Activated CD4-positive, CD25-positive, alpha-beta regulatory T cell treated with anti-CD3 and anti-CD28 coated beads, Interleukin-2, amount 50 U/mL, for 72 hours (primary cell): Measurements from ENCODE around the gene CARS2.

Experiments used
- DNase-seq: peaks from one replicate; pipeline ENCODE4 v3.0.0; 2021

Gene CARS2

DNA sequence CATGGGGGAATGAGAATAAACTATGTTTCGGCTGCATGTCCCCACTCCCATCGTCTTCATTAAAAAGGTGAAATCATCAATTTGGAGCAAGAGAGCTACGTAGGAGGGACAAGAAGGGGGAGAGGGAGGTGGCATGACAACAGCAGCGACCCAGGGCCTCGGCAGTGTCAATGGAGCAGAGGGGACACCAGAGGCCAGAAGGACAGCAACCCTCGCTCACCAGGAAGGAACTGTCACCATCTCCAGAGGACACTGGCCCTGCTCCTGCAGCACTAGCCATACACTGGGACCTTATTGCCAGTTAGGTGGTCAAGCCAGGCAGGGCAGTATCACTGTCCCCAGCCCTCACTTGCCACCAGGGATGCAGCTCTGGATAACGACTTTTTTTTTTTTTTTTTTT lies 56.4 kb downstream of the CARS2 start:
- DNase-seq: no peak

DNA sequence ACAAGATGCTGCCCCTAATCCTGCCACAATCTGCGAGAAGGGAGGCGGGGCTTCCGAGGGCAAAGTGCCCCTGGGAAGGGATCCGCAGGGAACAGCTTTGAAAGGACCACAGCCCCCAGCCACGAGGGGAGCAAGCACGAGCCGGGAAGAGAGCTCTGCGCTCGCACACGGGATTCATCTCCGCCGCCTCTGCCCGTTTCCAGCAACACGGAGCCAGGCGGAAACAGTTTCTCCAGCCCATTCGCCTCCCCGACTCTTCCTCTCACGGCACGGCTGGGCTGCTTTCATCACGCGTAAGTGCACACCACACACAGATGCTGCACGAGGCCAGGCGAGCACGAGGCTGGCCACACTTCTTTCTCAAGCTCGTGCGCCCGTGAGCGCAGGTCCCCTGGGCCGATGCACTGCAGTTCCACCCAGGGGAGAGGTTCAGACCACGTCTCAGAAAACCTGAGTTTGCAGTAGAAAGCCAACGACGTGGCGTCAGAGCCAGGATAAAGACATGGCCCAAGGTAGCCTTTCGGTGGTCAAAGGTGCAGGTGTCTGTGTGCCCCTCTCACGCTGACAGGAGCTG lies 57.0 kb downstream of the CARS2 start:
- DNase-seq: no peak

DNA sequence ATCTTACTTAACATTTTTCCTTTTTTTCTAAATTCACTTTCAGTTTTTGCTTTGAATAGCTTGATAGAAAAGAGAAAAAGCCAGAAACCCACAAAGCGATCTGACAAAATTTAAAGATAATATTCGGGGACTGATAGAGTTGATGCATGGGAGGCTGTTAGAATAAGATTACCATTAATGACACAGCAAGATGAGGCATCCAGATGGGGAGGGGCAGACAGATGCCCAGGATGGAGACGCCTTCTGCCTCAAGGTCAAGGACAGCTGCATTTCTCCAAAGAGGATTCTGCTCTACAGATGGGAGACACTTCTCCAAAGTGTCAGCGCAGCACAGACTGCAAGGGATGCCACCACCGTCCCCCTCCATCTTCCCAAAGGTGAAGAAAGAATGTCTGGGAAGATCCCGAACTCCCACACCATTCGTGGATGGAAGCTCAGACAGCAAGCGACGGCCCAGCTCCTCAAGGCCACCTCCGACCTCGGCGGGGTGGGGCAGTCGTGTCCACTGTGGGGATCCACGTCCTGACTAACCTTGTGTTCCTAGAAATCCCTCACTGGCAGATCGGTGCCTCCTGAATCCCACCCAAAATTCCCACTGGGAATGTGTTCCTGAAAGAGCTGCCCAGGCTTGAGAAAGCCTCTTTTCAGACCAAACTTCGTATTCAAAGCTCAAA lies 57.6 kb downstream of the CARS2 start:
- no peak for DNase-seq

DNA sequence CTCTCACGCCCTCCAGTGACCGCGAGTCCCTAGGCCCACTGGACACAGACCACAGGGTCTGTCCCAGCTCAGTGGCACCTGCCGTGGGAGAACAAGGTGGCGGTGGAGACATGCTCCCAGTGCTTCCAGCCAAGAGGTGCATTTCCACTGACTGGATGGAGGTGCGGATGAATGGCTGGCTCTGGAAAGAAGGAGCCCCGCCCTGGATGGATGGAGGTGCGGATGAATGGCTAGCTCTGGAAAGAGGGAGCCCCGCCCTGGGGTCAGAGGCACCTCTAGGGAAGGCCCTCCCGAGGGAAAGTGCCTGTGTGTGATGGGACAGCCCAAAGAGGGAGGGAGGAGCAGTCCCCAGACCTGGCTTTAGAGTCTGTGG lies 58.6 kb downstream of the CARS2 start:
- no peak for DNase-seq

DNA sequence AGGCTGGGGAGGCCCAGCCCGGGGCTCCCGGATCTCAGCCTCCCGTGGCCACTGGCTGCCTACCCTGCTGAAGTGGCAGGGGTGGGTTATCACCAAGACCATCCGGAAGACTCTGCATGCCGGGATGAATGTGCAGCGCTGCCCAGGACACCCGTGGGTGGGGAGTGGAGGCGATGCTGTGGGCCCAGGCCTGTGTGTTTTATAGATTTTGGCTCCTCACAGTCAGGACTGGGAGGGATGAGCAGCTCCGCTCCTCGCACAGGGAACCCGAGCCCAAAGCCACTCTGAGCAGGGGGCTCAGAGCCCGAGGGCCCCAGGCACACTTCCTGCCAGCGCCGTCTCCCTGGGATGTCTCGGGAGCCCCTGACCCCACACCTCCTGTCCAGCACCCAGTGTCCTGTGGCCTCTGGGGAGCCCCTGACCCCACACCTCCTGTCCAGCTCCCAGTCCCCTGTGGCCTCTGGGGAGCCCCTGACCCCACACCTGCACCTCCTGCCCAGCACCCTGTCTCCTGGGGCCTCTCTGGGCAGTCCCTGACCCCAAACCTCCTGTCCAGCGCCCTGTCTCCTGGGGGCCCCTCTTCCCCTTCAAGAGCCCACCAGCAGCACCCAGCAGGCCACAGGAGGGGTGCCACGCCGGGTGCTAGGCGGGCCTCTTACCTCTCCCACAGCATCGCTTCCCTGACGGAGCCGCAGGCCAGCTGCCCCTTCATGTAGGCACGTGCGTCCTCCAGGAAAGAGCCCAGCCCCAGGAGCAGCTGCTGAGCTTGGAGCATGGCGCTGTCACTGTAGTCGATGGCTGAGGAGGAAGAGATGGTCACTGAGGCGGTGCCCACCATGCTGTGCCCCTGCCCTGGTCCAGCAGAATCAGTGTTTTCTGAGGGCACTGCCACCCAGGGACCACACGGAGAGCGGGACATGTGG lies 59.2 kb downstream of the CARS2 start:
- DNase-seq: no peak

DNA sequence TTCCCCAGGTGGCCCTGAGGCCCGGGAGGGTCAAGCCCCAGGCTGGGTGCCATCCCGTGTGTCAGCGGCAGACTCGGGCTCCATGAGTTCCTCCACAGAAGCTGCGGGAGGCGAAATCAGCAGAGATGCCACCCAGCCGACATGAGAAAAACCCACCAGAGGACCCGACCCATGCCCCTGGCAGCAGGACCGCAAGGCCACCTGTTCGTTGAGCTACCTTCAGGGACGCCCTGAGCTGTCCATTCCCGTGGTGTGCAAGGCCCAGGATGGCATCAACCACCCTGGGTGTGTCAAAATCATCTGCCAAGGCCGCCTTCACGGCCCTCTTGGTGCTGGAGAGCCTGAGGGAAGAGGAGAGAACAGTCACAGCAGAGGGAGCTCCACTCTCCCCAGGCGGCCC lies 60.2 kb downstream of the CARS2 start:
- DNase-seq: no peak

DNA sequence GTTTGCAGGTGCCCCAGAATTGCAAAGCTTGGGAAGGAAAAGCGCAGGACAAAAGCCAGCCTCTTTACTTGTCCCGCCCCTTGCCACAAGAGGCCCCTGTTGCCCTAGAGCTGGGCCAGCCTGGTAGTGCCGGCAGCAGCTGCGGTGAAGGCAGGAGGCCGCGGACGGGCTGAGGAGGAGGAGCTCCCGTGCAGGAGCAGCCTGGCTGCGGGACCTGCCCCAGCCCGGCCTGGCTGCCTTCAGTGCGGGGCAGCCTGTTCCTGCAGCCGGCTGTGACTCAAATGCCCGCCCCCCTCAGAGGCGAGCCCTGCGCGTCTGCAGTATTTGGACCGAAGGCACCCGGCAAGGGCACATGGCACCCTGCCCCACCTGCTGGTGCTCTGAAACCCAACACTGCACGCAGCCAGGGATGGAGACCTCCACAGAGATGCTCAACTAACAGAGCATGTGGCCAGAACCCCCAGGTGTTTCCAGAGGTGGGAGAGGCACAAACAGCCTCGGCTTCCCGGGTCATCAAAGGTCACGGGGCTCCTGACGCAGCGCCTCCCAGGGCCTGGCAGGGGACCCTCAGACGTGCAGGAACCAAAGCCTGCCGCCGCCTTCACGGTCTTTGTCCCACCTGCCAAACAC lies 60.9 kb downstream of the CARS2 start:
- DNase-seq: no peak

DNA sequence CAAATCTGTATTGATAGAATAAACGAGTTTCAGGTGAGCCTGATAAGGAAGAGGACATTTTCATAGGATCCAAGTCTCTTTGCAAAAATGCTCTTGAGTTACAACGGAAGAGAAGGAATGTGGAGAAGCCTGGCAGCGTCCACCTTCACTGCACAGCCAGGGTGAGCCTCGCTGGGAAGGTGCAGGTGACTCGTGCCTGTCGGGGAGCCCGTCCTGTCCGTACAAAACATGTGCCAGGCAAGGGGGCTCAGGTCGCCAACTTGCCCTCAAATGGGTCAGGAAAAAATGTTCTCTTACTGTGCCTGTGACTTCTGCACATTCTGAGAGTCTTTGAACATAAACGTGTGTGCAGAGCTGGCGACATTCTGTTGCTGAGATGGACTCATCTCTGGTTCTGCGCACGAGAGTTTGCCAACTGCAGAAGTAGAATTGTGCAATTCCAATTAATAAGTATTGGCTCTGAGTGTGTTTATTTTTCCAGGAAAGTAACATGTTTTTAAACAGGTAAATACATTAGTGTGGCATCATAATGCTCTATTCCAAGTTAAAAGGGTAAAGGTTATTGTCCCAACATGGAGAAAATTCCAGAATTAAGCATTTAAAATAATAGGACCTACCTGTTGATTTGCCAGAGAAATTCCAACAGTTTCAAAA lies 62.0 kb downstream of the CARS2 start:
- no peak for DNase-seq

DNA sequence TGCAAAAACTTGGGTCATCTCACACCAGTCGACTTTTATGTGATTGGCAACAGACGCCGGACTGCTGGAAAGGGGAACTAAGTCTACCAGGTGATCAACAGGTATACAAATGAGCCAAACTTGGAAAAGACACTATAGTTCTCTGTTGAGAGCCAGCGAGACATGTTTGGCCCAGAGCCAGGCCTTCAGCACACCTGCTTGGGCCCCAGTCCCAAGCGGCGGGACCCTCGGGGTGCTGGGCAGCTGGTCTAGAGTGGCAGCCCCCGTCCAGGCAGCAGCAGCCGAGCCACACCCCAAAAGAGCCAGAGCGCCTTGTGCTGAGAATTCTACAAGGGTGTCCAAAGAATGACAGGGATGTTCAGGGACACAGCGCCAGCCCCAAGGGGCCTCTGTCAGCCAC lies 62.6 kb downstream of the CARS2 start:
- no peak for DNase-seq

DNA sequence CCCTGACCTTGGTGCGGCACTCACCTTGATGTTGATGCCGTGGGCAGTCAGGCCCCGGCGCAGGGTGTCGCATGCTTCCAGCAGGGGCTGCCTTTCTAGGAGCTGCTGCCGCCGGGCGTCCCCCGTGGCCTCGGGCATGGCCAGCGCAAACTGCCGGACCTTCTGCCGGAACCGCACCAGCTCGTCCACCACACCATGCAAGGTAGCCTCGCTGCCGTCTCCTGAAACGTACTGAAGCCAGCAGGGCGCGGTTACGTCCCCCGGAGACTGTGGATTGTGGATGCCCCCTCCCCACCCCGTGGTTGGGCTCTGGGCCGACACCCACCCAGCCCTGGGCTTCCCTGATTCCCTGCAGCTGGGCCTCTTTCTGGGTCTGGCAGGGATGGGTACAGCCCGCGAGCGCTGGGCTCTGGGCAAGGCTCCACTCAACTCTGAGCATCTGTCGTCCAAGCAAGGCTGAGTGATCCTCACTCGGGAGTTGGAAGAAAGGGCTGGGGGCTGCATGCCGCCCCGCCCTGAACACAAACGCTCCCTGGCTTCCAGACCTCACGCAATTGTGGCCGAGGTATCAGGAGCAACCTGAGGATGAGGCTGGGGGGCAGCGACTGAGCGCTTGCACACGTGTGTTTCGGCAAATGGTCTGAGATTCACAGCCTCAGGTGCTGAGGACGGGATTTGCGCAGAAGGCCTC lies 63.5 kb downstream of the CARS2 start:
- DNase-seq: no peak

DNA sequence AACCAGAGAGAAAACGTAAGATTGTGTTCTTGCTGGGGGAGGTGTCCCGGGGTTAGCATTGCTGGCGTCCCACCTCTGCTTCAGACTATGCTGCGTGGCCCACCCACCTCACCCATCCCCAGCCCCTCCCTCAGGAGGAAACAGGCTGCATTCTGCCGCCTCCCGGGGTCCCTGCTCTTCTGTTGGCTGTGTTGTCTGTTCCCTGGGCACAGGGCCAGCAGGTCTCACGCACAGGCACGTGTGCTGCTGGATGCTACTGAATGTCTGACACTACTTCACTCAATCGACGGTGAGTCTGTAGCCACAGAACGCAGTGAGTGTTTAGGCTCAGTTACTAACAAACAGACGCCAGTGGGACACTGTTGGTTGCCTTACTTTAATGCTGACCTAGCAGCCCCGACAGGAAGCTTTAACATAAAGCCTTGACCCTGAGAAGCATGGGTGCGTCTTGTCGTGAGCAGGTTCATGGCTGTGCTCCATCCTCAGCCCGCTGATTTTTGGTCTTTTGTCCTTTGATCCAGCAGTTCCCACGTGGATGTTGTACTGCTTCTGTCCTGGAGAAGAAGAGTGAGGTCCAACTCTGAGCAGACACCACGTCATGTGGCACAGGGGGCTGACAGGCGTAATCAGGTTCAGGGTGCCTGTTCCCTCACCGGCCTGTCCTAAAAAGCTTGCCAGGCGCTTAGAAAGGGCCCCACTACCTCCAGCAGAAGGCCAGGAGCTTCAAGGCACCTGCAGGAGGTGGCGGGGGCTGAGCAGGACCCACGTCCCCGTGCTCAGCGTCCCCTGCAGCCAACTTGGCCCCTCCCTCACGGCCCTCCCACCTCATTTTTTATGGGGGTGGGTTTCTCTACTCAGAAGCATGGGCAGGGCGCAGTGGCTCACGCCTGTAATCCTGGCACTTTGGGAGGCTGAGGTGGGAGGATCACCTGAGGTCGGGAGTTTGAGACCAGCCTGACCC lies 64.6 kb downstream of the CARS2 start:
- no peak for DNase-seq

DNA sequence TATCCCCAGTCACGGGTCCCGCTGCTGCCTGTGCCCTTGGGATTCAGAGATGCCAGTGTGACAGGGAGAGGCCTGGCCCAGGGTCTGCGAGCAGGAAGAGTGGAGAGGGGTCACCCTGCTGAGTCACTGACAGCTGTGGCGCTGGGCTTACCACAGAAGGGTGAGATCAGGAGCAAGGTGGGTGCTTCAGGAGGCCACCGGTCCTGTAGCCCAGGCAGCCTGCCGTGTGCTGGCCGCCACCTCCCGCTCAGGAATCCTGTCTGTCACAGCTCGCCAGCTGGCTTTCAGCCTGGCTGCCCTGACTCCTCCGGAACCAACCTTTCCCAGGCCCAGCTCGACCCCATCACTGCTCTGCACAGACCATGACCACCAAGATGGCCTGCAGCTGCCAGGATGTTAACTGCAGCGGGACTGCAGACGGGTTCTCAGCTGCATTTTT lies 65.3 kb downstream of the CARS2 start:
- DNase-seq: no peak

DNA sequence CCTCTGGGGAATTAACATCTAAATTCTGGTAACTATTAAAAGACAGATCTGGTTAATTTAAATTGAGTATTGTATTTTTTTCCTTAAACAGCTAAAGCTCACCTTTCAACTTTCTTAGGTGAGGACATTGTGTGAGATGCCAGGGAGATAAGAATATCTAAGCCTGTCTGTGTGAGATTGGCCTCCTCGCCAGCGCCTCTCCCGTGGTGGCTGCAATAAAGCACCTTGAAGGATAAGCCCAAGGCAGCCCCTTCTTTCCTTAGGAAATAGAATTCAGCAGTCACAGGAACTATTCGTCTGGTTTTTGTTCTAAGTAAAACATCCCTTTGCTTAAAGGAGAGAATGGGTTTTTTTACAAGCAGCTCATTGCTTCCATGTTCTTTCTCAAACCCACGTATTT lies 66.0 kb downstream of the CARS2 start:
- no peak for DNase-seq

DNA sequence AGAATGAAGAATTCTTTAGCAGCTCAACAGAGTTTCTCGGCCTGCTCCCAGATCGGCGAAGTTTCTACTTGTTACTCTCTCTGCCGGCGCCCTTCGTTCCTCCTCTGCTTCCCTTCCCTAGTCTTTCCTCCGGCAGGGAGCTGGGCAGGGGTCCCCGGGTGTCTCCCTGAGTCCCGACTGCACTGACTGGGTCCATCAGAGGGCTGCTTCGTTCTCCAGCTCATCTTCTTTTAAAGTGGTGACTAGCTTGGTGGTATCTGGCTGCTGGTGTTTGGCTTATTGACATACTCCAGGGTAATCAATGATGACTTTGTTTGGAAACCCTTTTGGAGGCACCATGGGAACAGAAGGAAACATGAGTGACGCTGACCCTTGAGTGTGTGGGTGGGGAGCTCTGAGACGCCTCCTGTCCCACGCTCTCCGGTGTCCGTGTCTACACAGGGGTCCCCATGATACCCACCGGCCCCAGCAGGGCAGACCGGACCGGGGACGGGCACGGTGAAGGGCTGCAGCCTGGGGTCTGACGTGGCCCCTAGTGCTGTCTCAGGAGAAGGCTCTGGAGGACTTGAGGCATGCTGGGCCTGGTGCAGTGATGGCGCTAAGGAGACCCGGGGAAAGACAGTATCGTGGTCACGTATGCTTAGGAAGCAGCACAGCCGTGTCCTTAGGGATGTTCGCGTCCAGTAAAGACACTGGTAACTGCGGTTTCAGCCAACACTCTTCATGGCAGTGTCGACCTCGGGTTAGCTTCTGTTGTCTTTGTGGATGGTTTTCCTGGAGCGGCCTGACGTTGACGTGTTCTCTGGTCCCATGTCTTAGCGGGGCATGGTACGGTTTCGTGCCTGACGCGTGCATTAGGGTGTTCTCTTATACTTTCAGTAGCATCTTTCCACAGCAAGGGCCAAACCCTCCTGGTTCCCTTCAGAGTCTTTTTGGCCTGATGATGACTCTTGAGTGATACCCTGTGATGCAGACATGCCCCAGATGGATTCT lies 66.8 kb downstream of the CARS2 start:
- no peak for DNase-seq

DNA sequence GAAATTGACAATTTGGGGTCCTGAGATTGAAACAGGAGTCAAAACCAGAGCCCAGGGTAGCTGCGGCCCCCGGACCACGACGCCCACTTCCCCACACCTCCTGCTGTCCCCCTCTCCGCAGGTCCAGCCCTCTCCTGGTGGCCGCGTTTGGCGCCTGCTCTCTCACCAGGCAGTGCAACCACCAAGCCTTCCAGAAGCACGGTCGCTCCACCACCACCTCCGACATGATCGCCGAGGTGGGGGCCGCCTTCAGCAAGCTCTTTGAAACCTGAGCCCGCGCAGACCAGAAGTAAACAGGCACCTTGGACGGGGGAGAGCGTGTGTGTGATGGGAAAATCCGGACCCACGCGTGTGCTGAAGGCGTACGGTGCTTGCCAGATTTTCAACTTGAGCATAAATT lies 67.7 kb downstream of the CARS2 start:
- DNase-seq: no peak

DNA sequence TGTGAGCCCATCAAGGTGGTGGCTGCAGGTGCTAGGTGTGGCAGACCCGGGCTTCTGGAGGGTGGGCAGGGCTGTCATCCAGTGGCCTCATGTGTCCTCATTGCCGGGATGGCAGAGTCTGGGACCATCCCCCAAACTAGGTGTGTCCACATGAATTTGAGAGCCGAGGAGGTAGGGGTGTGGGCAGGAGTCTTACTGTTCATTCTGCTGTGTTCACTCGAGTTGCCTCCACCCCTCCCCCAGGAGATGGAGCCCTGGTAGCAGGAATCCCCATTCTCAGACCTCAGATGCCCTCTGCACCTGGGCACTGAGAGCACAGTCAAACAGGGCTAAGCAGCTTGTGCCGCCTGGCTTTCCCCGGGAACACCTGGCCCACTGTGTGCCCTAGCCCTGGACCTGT lies 68.2 kb downstream of the CARS2 start:
- no peak for DNase-seq

DNA sequence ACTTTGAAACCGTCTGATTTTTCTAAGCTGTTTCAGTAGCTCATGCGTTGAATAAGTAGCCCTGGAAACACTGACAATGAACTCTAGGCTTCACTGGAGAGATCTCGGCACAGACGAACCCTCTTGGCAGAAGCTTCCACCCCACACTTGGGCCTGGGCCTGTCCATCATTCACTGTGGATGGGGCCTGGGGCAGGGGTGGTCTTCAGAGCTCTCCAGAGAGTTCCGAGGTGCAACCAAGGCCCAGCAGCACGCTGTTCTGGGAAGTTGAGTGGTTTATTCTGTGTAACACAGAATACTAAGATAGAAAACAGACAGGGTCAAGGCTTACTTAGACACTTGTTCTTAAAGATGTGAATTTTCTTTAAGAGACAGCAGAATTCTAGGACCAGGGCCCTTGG lies 68.6 kb downstream of the CARS2 start:
- DNase-seq: no peak

DNA sequence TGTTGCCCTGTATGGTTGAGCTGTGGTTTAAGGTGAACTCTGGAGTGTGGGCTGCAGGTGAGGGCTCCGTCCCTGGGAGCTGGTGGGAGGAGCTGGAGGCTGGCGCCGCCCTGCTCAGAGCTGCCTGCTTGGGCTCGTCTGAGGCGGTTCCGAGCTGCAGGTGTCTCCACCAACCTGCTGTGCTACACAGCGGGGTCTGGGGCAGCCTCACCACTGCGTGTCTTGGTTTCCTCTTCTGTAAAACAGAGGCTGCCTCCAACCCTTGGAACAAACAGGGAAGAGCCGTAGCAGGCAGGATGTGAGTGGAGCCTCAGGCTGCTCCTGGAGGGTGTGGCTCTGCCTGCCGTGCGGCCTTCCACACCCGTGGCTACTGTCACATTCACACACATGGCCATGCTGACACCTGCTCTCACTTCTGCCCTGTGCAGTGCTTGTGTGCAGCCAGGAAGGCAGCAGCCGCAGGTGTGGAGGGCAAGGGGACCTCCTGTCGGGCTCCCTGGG lies 69.2 kb downstream of the CARS2 start:
- no peak for DNase-seq

DNA sequence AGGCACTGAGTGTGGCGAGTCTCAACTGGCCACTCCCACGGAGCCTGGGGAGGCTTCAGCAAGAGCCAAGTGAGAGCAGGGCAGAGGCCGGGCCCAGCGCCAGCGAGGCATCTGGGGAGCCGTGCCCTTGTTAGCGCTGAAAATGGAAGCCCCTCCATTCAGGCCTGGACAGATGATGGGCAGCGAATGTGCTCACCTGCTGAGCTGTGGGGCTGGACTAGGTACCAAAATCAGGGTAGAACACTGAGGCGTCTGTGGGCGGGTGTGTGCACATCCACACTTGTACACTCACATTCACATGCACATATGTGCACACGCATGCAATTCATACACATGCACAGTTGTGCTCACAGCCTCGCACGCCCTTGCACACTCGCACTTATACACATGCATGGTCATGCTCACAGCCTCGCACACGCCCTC lies 69.9 kb downstream of the CARS2 start:
- no peak for DNase-seq
